Fibroblast of lung (primary cell): ENCODE measurements around the gene U2AF1L4. TPM values are rescaled to one million over a fixed set of nuclear protein-coding genes. Genes with fewer than 3 reads are reported as not detected.

Experiments
- DNase-seq, 2 donors: peaks; one replicate each; pipeline versions ENCODE4 v3.0.0 to v3.0.0-alpha.2; 2010; ENCODE audit warnings: low read depth in 2 of 2
- H2AFZ ChIP-seq: 2 replicates; pipeline ENCODE4 v1.5.1; 2012; ENCODE audit warnings: low read length, control low read depth, inconsistent platforms
- H3K27ac ChIP-seq: 2 replicates; pipeline ENCODE4 v1.5.1; 2011; ENCODE audit warnings: low read length, control low read depth; ENCODE audit not compliant: insufficient read depth
- H3K27me3 ChIP-seq: 2 replicates; pipeline ENCODE4 v1.5.1; 2011; ENCODE audit warnings: mild to moderate bottlenecking, low read length; ENCODE audit not compliant: control insufficient read depth, insufficient read depth
- H3K36me3 ChIP-seq: 2 replicates; pipeline ENCODE4 v1.5.1; 2011; ENCODE audit warnings: low read length; ENCODE audit not compliant: control insufficient read depth, insufficient read depth
- H3K4me1 ChIP-seq: 2 replicates; pipeline ENCODE4 v1.5.1; 2011; ENCODE audit warnings: low read length; ENCODE audit not compliant: control insufficient read depth, insufficient read depth; ENCODE audit errors: extremely low read depth
- H3K4me2 ChIP-seq: 2 replicates; pipeline ENCODE4 v1.5.1; 2011; ENCODE audit warnings: low read length, control low read depth; ENCODE audit not compliant: insufficient read depth; ENCODE audit errors: extremely low read depth
- H3K4me3 ChIP-seq, 4 experiments: fragments of 200-600 bp in 1 of 4; sonication (generic) in 1 of 4; replicated peaks in 1 of 4; 2 replicates each; pipeline ENCODE4 v1.5.1; 2011 to 2016; ENCODE audit warnings: low read length in 4 of 4, low read depth in 3 of 4, mild to moderate bottlenecking in 3 of 4, control low read depth in 2 of 4, inconsistent platforms in 1 of 4, mixed read lengths in 1 of 4; ENCODE audit not compliant: insufficient read depth in 1 of 4; ENCODE audit errors: control extremely low read depth in 1 of 4
- H3K79me2 ChIP-seq: 2 replicates; pipeline ENCODE4 v1.5.1; 2012; ENCODE audit warnings: mild to moderate bottlenecking, low read length, inconsistent platforms; ENCODE audit not compliant: control insufficient read depth, insufficient read depth
- H3K9ac ChIP-seq: 2 replicates; pipeline ENCODE4 v1.5.1; 2011; ENCODE audit warnings: mild to moderate bottlenecking, low read length, control low read depth; ENCODE audit not compliant: insufficient read depth
- H3K9me3 ChIP-seq: 2 replicates; pipeline ENCODE4 v1.5.1; 2012; ENCODE audit warnings: low read depth, low read length; ENCODE audit not compliant: control insufficient read depth, insufficient read depth
- H4K20me1 ChIP-seq: 2 replicates; pipeline ENCODE4 v1.5.1; 2011; ENCODE audit warnings: low read length; ENCODE audit not compliant: control insufficient read depth, insufficient read depth; ENCODE audit errors: extremely low read depth
- CTCF ChIP-seq, 2 donors: IDR thresholded peaks in 1 of 2; conservative IDR thresholded peaks in 1 of 2; 1 replicate in 1 of 2; 2 replicates in 1 of 2; pipeline ENCODE4 v1.5.1; 2011 to 2012; ENCODE audit warnings: low read length in 2 of 2, control low read depth in 1 of 2, inconsistent platforms in 1 of 2, low read depth in 1 of 2, mild to moderate bottlenecking in 1 of 2
- EZH2 ChIP-seq: IDR thresholded peaks from 2 replicates; pipeline ENCODE4 v1.5.1; 2012; ENCODE audit warnings: low read length, control low read depth, mild to moderate bottlenecking; ENCODE audit errors: missing control alignments
- polyA plus RNA-seq, 2 donors: library from polyadenylated mRNA; depleted of rRNA in 1 of 2; stranded (reverse) in 1 of 2; unstranded in 1 of 2; fragments of >200 nt; gene quantifications; 2 replicates each; pipeline ENCODE4 v1.2.1, GENCODE V29; 2011 to 2012; ENCODE audit warnings: missing spikeins in 1 of 2
- total RNA-seq: library from RNA; depleted of rRNA; stranded (reverse); fragments of >200 nt; gene quantifications from 2 replicates; pipeline ENCODE4 v1.2.1, GENCODE V29; 2014

U2AF1L4 gene
- total and polyA plus RNA-seq, 2 donors (not counting 1 experiment from before 2014, with no cell fraction given): 9.1 to 11.9 TPM

- H3K36me3 ChIP-seq: peaks cover 21% of the 10 kb centered on the region
- no peaks in the 10 kb centered on the region for H3K9me3 ChIP-seq
- H3K4me3 ChIP-seq: no peak overlapping the region
- no peak overlapping the region for H2AFZ ChIP-seq
- no peak overlapping the region for H3K9ac ChIP-seq
- peaks cover 13% of the 10 kb centered on the region for H3K4me1 ChIP-seq
- no peak for TF ChIP-seq CTCF (conservative IDR thresholded peaks at IDR 0.05 in 1 of 2, IDR thresholded peaks at IDR 0.05 in 1 of 2; ENCODE audit: low read depth in 1 of 2, low read length in 2 of 2)
- no peak for TF ChIP-seq EZH2
- H3K27ac ChIP-seq: no peak overlapping the region
- peak in 1 of 2 donors; percentile 29 for DNase-seq
- no peaks in the 10 kb centered on the region for H4K20me1 ChIP-seq
- no peaks in the 10 kb centered on the region for H3K27me3 ChIP-seq
- peaks cover 21% of the 10 kb centered on the region for H3K79me2 ChIP-seq
- H3K4me2 ChIP-seq: no peak overlapping the region
Observed at GRCh38 chr19:35752746-35753350, 7.6 kb upstream of the U2AF1L4 start.

- H2AFZ ChIP-seq: no peak overlapping the region
- DNase-seq: no peak
- H3K36me3 ChIP-seq: peaks cover 21% of the 10 kb centered on the region
- no peaks in the 10 kb centered on the region for H4K20me1 ChIP-seq
- H3K79me2 ChIP-seq: peaks cover 21% of the 10 kb centered on the region
- H3K27ac ChIP-seq: no peak overlapping the region
- peaks cover 12% of the 10 kb centered on the region for H3K4me1 ChIP-seq
- H3K4me3 ChIP-seq: no peak overlapping the region
- H3K27me3 ChIP-seq: no peaks in the 10 kb centered on the region
- no peaks in the 10 kb centered on the region for H3K9me3 ChIP-seq
- TF ChIP-seq CTCF (conservative IDR thresholded peaks at IDR 0.05 in 1 of 2, IDR thresholded peaks at IDR 0.05 in 1 of 2; ENCODE audit: low read depth in 1 of 2, low read length in 2 of 2) (no peak), EZH2 (no peak)
- H3K9ac ChIP-seq: no peak overlapping the region
- H3K4me2 ChIP-seq: no peak overlapping the region
Observed at GRCh38 chr19:35751839-35752745, 6.9 kb upstream of the U2AF1L4 start.

GRCh38 chr19:35750167-35750566 lies 4.9 kb upstream of the U2AF1L4 start:
- no peak for DNase-seq
- Histone ChIP-seq H3K4me3 (peak overlapping the region in 1 of 4 experiments; percentile 19), H3K4me2 (no peak overlapping the region), H3K9me3 (no peaks in the 10 kb centered on the region), H4K20me1 (no peaks in the 10 kb centered on the region), H2AFZ (no peak overlapping the region), H3K79me2 (peaks cover 26% of the 10 kb centered on the region), H3K4me1 (peaks cover 2% of the 10 kb centered on the region), H3K27me3 (no peaks in the 10 kb centered on the region), H3K27ac (no peak overlapping the region), H3K9ac (no peak overlapping the region), H3K36me3 (peaks cover 21% of the 10 kb centered on the region)
- TF ChIP-seq CTCF (conservative IDR thresholded peaks at IDR 0.05 in 1 of 2, IDR thresholded peaks at IDR 0.05 in 1 of 2; ENCODE audit: low read depth in 1 of 2, low read length in 2 of 2) (no peak), EZH2 (no peak)
